Measurements from ENCODE around the gene SAMHD1. TPM values are rescaled to one million over a fixed set of nuclear protein-coding genes. Genes with fewer than 3 reads are reported as not detected.
"Not testable (repeated sequence)": the region's sequence is repeated elsewhere in the genome, so short reads cannot be mapped to it uniquely, and the experiment has no call there.

The SAMHD1 gene
- total and polyA plus RNA-seq, 4 donors: 42.0 to 125 (median 45.2) TPM

DNA sequence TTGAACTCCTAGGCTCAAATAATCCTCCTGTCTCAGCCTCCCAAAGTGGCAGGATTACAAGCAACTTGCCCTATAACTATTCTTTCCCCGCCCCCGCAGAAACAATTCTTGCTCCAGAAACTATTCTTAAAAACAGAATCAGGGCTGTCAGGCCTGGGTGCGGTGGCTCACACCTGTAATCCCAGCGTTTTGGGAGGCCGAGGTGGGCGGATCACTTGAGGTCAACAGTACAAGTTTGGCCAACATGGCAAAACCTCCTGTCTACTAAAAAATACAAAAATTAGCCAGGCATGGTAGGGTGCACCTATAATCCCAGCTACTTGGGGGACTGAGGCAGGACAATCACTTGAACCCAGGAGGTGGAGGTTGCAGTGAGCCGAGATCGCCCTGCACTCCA is 31.2 kb downstream of the SAMHD1 start:
- Histone ChIP-seq H3K4me3 (ENCODE audit: low read depth, low read length) (no peak overlapping the region), H3K9me3 (ENCODE audit: control insufficient read depth, insufficient read depth, low read length) (no peaks in the 10 kb centered on the region), H3K4me1 (ENCODE audit: control insufficient read depth, insufficient read depth, low read length) (no peaks in the 10 kb centered on the region), H3K27me3 (ENCODE audit: control insufficient read depth, insufficient read depth, low read length) (no peaks in the 10 kb centered on the region), H3K27ac (ENCODE audit: low read depth, low read length) (no peak overlapping the region), H3K36me3 (ENCODE audit: control insufficient read depth, insufficient read depth, low read length) (peaks cover 27% of the 10 kb centered on the region)
- DNase-seq (ENCODE audit: low read depth in 4 of 6, low spot score in 6 of 6): no peak
- WGBS (ENCODE audit: insufficient coverage): 88% methylated on average over 7 of the region's 8 CpGs

DNA sequence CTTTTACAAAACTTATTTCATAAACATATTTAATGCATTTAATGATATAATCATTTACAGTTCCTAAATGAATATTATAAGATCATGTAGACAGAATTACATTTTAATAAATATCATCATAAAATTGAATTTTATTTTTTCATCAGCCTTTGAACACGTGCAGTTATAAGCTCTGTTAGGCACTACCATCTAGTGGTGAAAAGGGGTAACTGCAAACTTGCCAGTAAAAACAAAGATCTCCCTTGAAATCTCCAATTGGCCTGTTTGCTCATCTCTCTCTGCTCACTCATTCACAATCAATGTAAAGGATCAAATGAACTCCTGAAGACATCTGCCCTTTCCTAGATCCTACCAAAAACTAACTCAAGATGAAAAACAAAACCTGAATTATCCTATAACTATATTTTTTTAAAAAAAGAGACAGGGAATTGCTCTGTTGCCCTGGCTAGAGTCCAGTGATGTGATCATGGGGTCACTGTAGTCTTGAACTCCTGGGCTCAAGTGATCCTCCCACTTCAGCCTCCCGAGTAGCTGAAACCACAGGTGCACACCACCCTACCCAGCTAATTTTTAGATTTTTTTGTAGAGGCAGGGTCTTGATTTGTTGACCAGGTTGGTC is 31.7 kb downstream of the SAMHD1 start:
- no peaks in the 10 kb centered on the region for H3K9me3 ChIP-seq (ENCODE audit: control insufficient read depth, insufficient read depth, low read length)
- H3K4me1 ChIP-seq (ENCODE audit: control insufficient read depth, insufficient read depth, low read length): no peaks in the 10 kb centered on the region
- peaks cover 31% of the 10 kb centered on the region for H3K36me3 ChIP-seq (ENCODE audit: control insufficient read depth, insufficient read depth, low read length)
- H3K27me3 ChIP-seq (ENCODE audit: control insufficient read depth, insufficient read depth, low read length): no peaks in the 10 kb centered on the region
- WGBS (ENCODE audit: insufficient coverage): no CpG with 5 or more reads among the region's 2 CpGs
- no peak overlapping the region for H3K27ac ChIP-seq (ENCODE audit: low read depth, low read length)
- H3K4me3 ChIP-seq (ENCODE audit: low read depth, low read length): no peak overlapping the region
- DNase-seq (ENCODE audit: low read depth in 4 of 6, low spot score in 6 of 6): peak; percentile 35 to 91 (median 59)

DNA sequence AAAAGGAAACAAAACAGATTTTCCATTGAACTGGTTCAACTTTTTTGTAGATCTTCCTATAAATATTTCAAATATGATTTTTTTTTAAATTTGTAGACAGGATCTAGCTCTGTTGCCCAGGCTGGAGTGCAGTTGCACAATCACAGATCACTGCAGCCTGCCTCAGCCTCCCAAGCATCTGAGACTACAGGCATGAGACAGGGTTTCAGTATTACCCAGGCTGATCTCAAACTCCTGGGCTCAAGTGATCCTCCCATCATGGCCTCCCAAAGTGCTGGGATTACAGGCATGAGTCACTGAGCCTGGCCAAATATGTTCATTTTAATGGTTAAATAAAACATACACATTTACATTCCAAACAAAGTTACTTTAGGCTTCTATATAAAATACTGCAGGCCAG is 33.6 kb downstream of the SAMHD1 start:
- Histone ChIP-seq H3K27me3 (ENCODE audit: control insufficient read depth, insufficient read depth, low read length) (no peaks in the 10 kb centered on the region), H3K36me3 (ENCODE audit: control insufficient read depth, insufficient read depth, low read length) (peaks cover 35% of the 10 kb centered on the region), H3K4me3 (ENCODE audit: low read depth, low read length) (no peak overlapping the region), H3K9me3 (ENCODE audit: control insufficient read depth, insufficient read depth, low read length) (no peaks in the 10 kb centered on the region), H3K27ac (ENCODE audit: low read depth, low read length) (no peak overlapping the region), H3K4me1 (ENCODE audit: control insufficient read depth, insufficient read depth, low read length) (no peaks in the 10 kb centered on the region)
- no peak for DNase-seq (ENCODE audit: low read depth in 4 of 6, low spot score in 6 of 6)

DNA sequence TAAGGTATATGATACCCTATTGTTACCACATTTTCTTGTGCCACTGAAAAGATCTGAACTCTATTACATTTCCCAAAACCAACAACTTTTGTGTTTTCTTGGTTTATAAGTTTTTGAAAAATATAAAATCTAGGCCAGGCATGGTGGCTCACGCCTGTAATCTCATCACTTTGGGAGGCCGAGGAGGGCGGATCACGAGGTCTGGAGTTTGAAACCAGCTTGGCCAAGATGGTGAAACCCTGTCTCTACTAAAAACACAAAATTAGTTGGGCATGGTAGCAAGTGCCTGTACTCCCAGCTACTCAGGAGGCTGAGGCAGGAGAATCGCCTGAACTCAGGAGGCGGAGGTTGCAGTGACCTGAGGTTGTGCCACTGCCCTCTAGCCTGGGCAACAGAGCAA is 34.3 kb downstream of the SAMHD1 start:
- peaks cover 35% of the 10 kb centered on the region for H3K36me3 ChIP-seq (ENCODE audit: control insufficient read depth, insufficient read depth, low read length)
- no peaks in the 10 kb centered on the region for H3K27me3 ChIP-seq (ENCODE audit: control insufficient read depth, insufficient read depth, low read length)
- H3K4me1 ChIP-seq (ENCODE audit: control insufficient read depth, insufficient read depth, low read length): no peaks in the 10 kb centered on the region
- H3K27ac ChIP-seq (ENCODE audit: low read depth, low read length): no peak overlapping the region
- WGBS (ENCODE audit: insufficient coverage): no CpG with 5 or more reads among the region's 6 CpGs
- no peaks in the 10 kb centered on the region for H3K9me3 ChIP-seq (ENCODE audit: control insufficient read depth, insufficient read depth, low read length)
- H3K4me3 ChIP-seq (ENCODE audit: low read depth, low read length): no peak overlapping the region
- no peak for DNase-seq (ENCODE audit: low read depth in 4 of 6, low spot score in 6 of 6)

DNA sequence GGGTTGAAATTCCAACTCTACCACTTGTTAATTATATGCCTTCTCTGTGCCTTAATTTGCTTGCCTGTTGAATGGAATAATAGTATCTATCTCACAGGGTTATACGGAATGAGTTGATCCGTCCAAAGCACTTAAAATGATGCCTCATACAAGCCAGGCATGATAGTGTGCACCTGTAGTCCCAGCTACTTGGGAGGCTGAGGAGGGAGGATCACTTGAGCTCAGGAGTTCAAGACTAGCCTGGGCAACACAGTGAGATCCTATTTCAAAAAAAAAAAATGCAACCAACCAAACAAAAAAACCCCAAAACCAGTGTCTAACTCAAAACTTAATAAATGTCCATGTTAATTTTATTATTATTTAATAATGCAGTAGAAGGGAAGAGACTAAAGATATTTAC is 35.3 kb downstream of the SAMHD1 start:
- WGBS (ENCODE audit: insufficient coverage): no CpG with 5 or more reads among the region's 2 CpGs
- no peaks in the 10 kb centered on the region for H3K9me3 ChIP-seq (ENCODE audit: control insufficient read depth, insufficient read depth, low read length)
- H3K4me3 ChIP-seq (ENCODE audit: low read depth, low read length): no peak overlapping the region
- H3K36me3 ChIP-seq (ENCODE audit: control insufficient read depth, insufficient read depth, low read length): peaks cover 35% of the 10 kb centered on the region
- H3K27me3 ChIP-seq (ENCODE audit: control insufficient read depth, insufficient read depth, low read length): no peaks in the 10 kb centered on the region
- DNase-seq (ENCODE audit: low read depth in 4 of 6, low spot score in 6 of 6): no peak
- H3K27ac ChIP-seq (ENCODE audit: low read depth, low read length): no peak overlapping the region
- no peaks in the 10 kb centered on the region for H3K4me1 ChIP-seq (ENCODE audit: control insufficient read depth, insufficient read depth, low read length)

DNA sequence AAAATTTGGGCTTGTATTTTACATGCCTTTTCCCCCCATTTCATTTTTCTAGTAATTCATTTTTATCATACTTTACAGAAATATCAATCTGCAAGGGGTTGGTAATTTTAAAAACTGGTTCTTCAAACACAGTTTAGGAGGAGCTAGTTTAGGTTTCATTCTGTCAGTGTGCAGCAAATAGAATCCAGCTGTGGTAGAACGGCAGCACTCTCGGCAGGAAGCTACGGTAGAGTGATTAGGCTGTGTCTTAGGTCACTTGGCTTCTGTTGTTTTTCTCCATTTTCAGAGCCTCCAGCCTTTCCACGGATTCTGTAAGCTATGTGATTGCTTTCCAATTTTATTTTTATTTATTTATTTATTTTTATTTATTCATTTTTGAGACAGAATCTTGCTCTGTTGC is 42.9 kb downstream of the SAMHD1 start:
- no peak overlapping the region for H3K4me3 ChIP-seq (ENCODE audit: low read depth, low read length)
- no peaks in the 10 kb centered on the region for H3K4me1 ChIP-seq (ENCODE audit: control insufficient read depth, insufficient read depth, low read length)
- no peaks in the 10 kb centered on the region for H3K9me3 ChIP-seq (ENCODE audit: control insufficient read depth, insufficient read depth, low read length)
- 53% methylated on average over 3 of the region's 4 CpGs for WGBS (ENCODE audit: insufficient coverage)
- no peaks in the 10 kb centered on the region for H3K27me3 ChIP-seq (ENCODE audit: control insufficient read depth, insufficient read depth, low read length)
- DNase-seq (ENCODE audit: low read depth in 4 of 6, low spot score in 6 of 6): peak in 1 of 6 donors; percentile 26
- peaks cover 12% of the 10 kb centered on the region for H3K36me3 ChIP-seq (ENCODE audit: control insufficient read depth, insufficient read depth, low read length)
- no peak overlapping the region for H3K27ac ChIP-seq (ENCODE audit: low read depth, low read length)

DNA sequence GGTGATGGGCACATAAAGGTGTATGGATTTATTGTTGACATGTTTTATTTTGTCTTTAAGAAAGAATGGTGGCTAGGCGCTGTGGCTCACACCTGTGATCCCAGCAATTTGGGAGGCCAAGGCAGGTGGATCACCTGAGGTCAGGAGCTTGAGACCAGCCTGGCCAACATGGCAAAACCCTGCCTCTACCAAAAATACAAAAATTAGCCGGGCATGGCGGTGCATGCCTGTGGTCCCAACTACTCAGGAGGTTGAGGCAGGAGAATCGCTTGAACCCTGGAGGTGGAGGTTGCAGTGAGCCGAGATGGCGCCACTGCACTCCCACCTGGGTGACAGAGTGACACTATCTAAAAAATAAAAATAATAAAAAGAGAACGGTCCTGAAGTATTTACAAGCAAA is 45.4 kb downstream of the SAMHD1 start:
- H3K27me3 ChIP-seq (ENCODE audit: control insufficient read depth, insufficient read depth, low read length): not testable (repeated sequence)

DNA sequence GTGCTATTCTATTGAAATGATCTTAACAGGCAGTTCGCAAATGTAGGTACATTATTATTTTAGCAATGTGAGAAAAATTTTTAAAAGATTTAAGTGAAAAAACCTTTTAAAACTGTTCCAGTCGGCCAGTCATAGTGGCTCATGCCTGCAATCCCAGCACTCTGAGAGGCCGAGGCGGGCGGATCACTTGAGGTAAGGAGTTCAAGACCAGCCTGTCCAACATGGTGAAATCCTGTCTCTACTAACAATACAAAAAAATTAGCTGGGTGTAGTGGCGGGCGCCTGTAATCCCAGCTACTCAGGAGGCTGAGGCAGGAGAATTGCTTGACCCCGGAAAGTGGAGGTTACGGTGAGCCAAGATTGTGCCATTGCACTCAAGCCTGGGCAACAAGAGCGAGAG is 45.9 kb downstream of the SAMHD1 start:
- not testable (repeated sequence) for H3K27ac ChIP-seq (ENCODE audit: low read depth, low read length); H3K4me1 ChIP-seq (ENCODE audit: control insufficient read depth, insufficient read depth, low read length); H3K9me3 ChIP-seq (ENCODE audit: control insufficient read depth, insufficient read depth, low read length); H3K27me3 ChIP-seq (ENCODE audit: control insufficient read depth, insufficient read depth, low read length); H3K4me3 ChIP-seq (ENCODE audit: low read depth, low read length); DNase-seq (ENCODE audit: low read depth in 4 of 6, low spot score in 6 of 6)
- 96% methylated on average over 3 of the region's 10 CpGs for WGBS (ENCODE audit: insufficient coverage)
- peaks cover 32% of the 10 kb centered on the region for H3K36me3 ChIP-seq (ENCODE audit: control insufficient read depth, insufficient read depth, low read length)

More for the DNA sequence above, 45.4 kb downstream of the SAMHD1 start:
- H3K36me3 ChIP-seq (ENCODE audit: control insufficient read depth, insufficient read depth, low read length): peaks cover 30% of the 10 kb centered on the region
- H3K27ac ChIP-seq (ENCODE audit: low read depth, low read length); H3K4me3 ChIP-seq (ENCODE audit: low read depth, low read length); DNase-seq (ENCODE audit: low read depth in 4 of 6, low spot score in 6 of 6); H3K4me1 ChIP-seq (ENCODE audit: control insufficient read depth, insufficient read depth, low read length); H3K9me3 ChIP-seq (ENCODE audit: control insufficient read depth, insufficient read depth, low read length): not testable (repeated sequence)
- 100% methylated on average over 1 of the region's 7 CpGs for WGBS (ENCODE audit: insufficient coverage)

DNA sequence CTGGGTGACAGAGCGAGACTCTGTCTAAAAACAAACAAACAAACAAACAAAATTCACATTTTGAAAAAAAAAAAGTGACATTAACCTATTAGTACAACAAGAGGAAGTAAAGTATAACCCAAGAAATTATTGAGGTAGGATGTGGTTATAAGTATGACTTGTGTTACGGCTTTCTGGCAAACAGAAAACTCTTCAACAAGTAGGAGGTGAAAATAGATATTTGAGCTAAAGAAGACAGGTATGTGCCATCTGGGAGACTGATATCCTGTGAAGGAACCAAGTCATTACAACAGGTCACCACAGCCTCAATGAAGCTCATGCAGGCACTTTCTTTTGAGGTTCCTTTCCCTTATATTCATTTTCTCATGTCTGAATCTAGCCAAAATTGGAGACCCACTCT is 46.8 kb downstream of the SAMHD1 start:
- DNase-seq (ENCODE audit: low read depth in 4 of 6, low spot score in 6 of 6): no peak
- Histone ChIP-seq H3K9me3 (ENCODE audit: control insufficient read depth, insufficient read depth, low read length) (no peaks in the 10 kb centered on the region), H3K36me3 (ENCODE audit: control insufficient read depth, insufficient read depth, low read length) (peaks cover 28% of the 10 kb centered on the region), H3K27ac (ENCODE audit: low read depth, low read length) (no peak overlapping the region), H3K27me3 (ENCODE audit: control insufficient read depth, insufficient read depth, low read length) (no peaks in the 10 kb centered on the region), H3K4me3 (ENCODE audit: low read depth, low read length) (no peak overlapping the region), H3K4me1 (ENCODE audit: control insufficient read depth, insufficient read depth, low read length) (no peaks in the 10 kb centered on the region)
- WGBS (ENCODE audit: insufficient coverage): no CpG with 5 or more reads among the region's 2 CpGs

DNA sequence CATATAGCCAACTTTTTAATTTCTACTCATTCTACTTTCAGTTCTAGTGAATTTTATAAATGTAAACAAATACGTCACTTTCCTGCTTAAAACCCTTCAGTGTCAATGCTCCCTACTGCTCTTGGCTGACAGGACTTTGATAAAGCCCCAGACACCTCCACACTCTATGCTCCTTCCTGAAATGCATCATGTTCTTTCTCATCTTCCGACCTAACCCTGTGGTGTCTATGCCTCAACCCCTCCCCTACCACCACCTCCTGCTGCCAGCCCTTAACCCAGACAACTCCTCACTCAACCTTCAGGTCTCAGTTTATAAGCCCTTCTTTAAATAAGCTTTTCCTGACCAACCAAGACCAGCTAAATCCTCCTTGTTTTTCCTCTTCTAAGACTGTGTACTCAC is 56.5 kb downstream of the SAMHD1 start:
- peaks cover 19% of the 10 kb centered on the region for H3K36me3 ChIP-seq (ENCODE audit: control insufficient read depth, insufficient read depth, low read length)
- no peaks in the 10 kb centered on the region for H3K27me3 ChIP-seq (ENCODE audit: control insufficient read depth, insufficient read depth, low read length)
- 68% methylated on average over 2 of the region's 2 CpGs for WGBS (ENCODE audit: insufficient coverage)
- no peak overlapping the region for H3K27ac ChIP-seq (ENCODE audit: low read depth, low read length)
- no peaks in the 10 kb centered on the region for H3K9me3 ChIP-seq (ENCODE audit: control insufficient read depth, insufficient read depth, low read length)
- H3K4me1 ChIP-seq (ENCODE audit: control insufficient read depth, insufficient read depth, low read length): no peaks in the 10 kb centered on the region
- DNase-seq (ENCODE audit: low read depth in 4 of 6, low spot score in 6 of 6): no peak
- no peak overlapping the region for H3K4me3 ChIP-seq (ENCODE audit: low read depth, low read length)

All from spinal cord (tissue), 10 donors.